AG04449 (cell line): ENCODE measurements around the gene SNX12.

Experiments used
- CTCF ChIA-PET: fragments of 350-600 bp; formaldehyde crosslinking; extraction: SDS; loops from one replicate; lab custom pipeline; 2021; ENCODE audit warnings: antibody characterized with exemption; lab: Yijun Ruan, JAX
- POLR2A ChIA-PET: fragments of 400-600, 350-600 bp; formaldehyde crosslinking; extraction: SDS; loops from one replicate; lab custom pipeline; 2020; ENCODE audit warnings: antibody characterized with exemption, inconsistent platforms; lab: Yijun Ruan, JAX
- DNase-seq: peaks from one replicate; pipeline ENCODE4 v3.0.0-alpha.2; 2010; ENCODE audit warnings: low read depth, low spot score
- H3K4me3 ChIP-seq: 2 replicates; pipeline ENCODE4 v1.5.1; 2011; ENCODE audit warnings: low read depth, mild to moderate bottlenecking, control low read depth, low read length
- TF ChIP-seq, protein P1 (sequence below): IDR thresholded peaks from one replicate; pipeline ENCODE4 v1.5.1; 2011; ENCODE audit warnings: mild to moderate bottlenecking, moderate library complexity, low read length, control low read depth, inconsistent platforms; ENCODE audit not compliant: insufficient read depth; ENCODE audit errors: missing control alignments

Gene SNX12

DNA sequence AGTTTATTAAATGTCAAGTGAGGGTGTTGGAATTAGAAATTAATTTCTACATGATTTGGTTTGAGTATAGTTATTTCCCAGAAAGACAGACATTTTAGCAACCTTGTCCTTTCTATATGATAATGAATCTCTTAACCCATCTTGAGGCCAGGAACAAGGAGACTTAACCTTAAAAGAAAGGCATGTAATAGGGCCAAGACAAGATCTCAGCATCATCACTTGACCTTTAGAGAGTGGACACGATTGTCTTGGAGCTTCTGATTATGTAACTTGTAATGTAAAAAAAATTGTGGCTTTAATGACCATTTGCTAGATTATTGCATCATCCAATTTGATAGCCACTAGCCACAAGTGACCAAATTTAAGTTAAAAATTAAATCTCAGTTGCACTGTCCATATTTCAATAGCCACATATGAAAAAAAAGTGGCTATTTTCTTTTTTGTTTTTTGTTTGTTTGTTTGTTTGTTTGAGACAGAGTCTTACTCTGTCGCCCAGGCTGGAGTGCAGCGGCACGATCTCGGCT is 14.1 kb upstream of the SNX12 start:
- POLR2A ChIA-PET, result no interaction called here
- CTCF ChIA-PET, result no interaction called here

DNA sequence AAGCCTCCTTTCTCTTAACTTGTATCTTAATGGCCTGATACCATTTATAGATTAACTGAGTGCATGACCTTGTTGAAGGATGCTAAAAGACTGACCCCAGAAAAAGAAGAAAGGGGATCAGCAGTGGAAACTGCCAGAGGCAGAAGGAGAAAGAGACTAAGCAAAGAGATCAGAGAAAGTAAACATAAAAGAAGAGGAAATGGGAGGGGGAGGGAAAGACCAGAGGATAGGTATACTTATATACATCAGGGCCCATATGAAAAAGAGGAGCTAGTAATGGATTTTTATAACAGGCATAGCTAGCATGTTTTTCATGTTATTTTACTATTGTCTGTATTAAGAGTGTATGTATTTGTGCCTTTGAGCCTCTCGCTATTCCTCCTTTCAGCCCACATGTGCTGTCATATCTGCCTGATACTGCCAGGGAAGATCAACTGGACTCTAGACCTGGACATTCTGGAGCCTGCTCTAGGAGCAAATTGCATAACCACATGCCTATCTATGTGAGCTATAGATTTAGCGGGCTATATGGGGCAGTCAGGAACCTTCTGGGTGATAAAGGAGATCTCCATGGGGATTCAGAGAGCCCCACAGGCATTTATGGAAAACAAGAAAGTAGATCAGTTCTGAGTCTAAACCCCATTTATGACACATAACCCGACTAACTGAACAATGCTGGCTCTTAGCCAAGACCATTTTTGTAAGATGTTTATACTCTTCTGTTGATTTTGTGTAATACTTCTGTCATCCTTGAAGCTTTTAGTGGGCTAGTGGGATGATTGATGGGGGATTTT is 13.4 kb upstream of the SNX12 start:
- H3K4me3 ChIP-seq, result no peak overlapping the region
- ChIA-PET POLR2A (interaction anchor here (0.6 kb wide), 1 partner anchor 104 kb away, joined by 3 read pairs; no protein-coding TSS in a partner anchor), CTCF (no interaction called here)
- no peak for DNase-seq
- TF ChIP-seq, protein P1, sequence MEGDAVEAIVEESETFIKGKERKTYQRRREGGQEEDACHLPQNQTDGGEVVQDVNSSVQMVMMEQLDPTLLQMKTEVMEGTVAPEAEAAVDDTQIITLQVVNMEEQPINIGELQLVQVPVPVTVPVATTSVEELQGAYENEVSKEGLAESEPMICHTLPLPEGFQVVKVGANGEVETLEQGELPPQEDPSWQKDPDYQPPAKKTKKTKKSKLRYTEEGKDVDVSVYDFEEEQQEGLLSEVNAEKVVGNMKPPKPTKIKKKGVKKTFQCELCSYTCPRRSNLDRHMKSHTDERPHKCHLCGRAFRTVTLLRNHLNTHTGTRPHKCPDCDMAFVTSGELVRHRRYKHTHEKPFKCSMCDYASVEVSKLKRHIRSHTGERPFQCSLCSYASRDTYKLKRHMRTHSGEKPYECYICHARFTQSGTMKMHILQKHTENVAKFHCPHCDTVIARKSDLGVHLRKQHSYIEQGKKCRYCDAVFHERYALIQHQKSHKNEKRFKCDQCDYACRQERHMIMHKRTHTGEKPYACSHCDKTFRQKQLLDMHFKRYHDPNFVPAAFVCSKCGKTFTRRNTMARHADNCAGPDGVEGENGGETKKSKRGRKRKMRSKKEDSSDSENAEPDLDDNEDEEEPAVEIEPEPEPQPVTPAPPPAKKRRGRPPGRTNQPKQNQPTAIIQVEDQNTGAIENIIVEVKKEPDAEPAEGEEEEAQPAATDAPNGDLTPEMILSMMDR, result no peak

More for the DNA sequence above, 14.1 kb upstream of the SNX12 start:
- TF ChIP-seq, protein P1, result no peak
- DNase-seq, result no peak
- no peak overlapping the region for H3K4me3 ChIP-seq

DNA sequence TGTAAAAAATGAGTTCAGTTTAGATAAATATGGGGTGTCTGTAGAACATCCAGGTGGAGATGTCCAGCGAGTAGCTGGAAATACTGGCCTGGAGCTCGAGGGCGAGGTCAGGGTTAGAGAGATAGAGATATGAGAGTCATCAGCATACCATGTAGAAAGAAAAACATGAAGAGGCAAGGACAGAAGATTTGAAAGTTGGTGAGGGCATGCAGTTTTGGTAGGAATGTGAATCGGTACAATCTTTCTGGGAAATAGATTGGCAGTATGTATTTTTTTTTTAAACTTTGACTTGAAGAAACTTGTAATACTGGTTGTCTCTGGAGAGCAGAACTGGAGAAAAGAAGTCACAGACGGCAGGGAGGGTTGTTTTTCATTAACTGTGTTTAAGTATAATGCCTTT is 2.4 kb upstream of the SNX12 start:
- ChIA-PET CTCF (no interaction called here), POLR2A (no interaction called here)
- TF ChIP-seq, protein P1, result no peak
- DNase-seq, result no peak
- H3K4me3 ChIP-seq, result no peak overlapping the region

DNA sequence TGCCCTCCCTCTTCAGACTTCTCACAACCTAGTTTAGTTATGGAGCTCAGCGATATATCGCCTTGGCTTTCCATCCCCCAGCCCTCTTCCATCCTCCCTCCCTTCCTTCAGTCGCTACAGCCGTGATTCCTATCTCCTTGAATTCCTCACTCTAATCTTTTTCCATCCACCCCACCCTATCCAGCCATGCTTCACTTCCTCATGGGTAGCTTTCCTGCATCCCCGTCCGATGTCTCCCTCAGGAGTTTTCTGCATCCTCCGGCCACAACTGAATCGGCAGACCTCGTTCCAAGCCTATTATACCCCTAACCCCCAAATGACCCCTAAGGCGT is 456 bp downstream of the SNX12 start:
- TF ChIP-seq, protein P1, result no peak
- CTCF ChIA-PET, result no interaction called here
- POLR2A ChIA-PET, result interaction anchor here (0.6 to 1.4 kb wide), 2 partner anchors 51 to 224 kb away, joined by 4 to 5 read pairs; partner anchors contain the start of gene MED12
- DNase-seq, result no peak
- peak overlapping the region; percentile 69 for H3K4me3 ChIP-seq

GRCh38 chrX:71067089-71067488 is 1.0 kb downstream of the SNX12 start:
- POLR2A ChIA-PET, result interaction anchor here (1.4 kb wide), 1 partner anchor 52 kb away, joined by 5 read pairs; the partner anchor contains the start of gene MED12

GRCh38 chrX:71060127-71060526 is 8.0 kb downstream of the SNX12 start:
- TF ChIP-seq, protein P1, result no peak
- H3K4me3 ChIP-seq, result no peak overlapping the region
- no peak for DNase-seq
- ChIA-PET CTCF (no interaction called here), POLR2A (no interaction called here)

More at GRCh38 chrX:71067089-71067488, 1.0 kb downstream of the SNX12 start:
- CTCF ChIA-PET, result no interaction called here
- DNase-seq, result no peak
- TF ChIP-seq, protein P1, result no peak
- peak overlapping the region; percentile 69 for H3K4me3 ChIP-seq
